ENCODE data around the gene C20orf204. TPM values are rescaled to one million over a fixed set of nuclear protein-coding genes. Genes with fewer than 3 reads are reported as not detected.

The C20orf204 gene
- 0.18 and 0.28 TPM in 2 replicates for total RNA-seq (2012; rRNA removed)
- polyA plus RNA-seq (2012; rRNA removed), result 0.09 and 0.11 TPM in 2 replicates
- 0.04 and 0.11 TPM in 2 replicates for polyA plus RNA-seq (2012; cell fraction: cytosol; rRNA removed)
- 1.0 and 2.4 TPM in 2 replicates for polyA plus RNA-seq (2012; cell fraction: nucleus; rRNA removed; ENCODE audit: low replicate concordance)
- Bru-seq, nascent RNA, result percentile 43 among the genes with signal in this experiment
- BruChase-seq, experiment 1, labeled RNA remaining after a 6-hour chase, result percentile 48 among the genes with signal in this experiment
- BruChase-seq, experiment 2, labeled RNA remaining after a 2-hour chase, result percentile 50 among the genes with signal in this experiment
- long read RNA-seq, result 0 reads

- Histone ChIP-seq H4K5ac (ENCODE audit: low read depth, low read length) (no peak within 1 kb of the TSS), H3K9me3 (ENCODE audit: control insufficient read depth, insufficient read depth, low read length) (no peaks in the 10 kb centered on the region), H3K4ac (ENCODE audit: low read depth, low read length) (no peak within 1 kb of the TSS), H2BK20ac (ENCODE audit: low read depth, low read length) (no peak within 1 kb of the TSS), H4K20me1 (ENCODE audit: insufficient read depth, low read length) (peaks cover 5% of the 10 kb centered on the region; the same call in 1 of the 2 replicates), H3K23ac (ENCODE audit: low read depth, low read length) (no peak within 1 kb of the TSS), H2BK5ac (ENCODE audit: low read depth, low read length, poor library complexity, severe bottlenecking) (no peak within 1 kb of the TSS), H3K27me3 (ENCODE audit: control insufficient read depth, insufficient read depth, low read length) (peaks cover 29% of the 10 kb centered on the region), H3K27ac (ENCODE audit: insufficient read depth, low read length) (no peak within 1 kb of the TSS), H3K36me3 (ENCODE audit: control insufficient read depth, insufficient read depth, low read length) (peaks cover 22% of the 10 kb centered on the region), H4K8ac (ENCODE audit: low read depth in 2 of 2, low read length in 2 of 2) (no peak within 1 kb of the TSS), H2BK120ac (ENCODE audit: low read depth, low read length) (no peak within 1 kb of the TSS), H3K9ac (ENCODE audit: low read depth, low read length) (no peak within 1 kb of the TSS), H3K4me2 (ENCODE audit: low read depth, low read length) (no peak within 1 kb of the TSS), H3K18ac (ENCODE audit: low read depth, low read length) (no peak within 1 kb of the TSS), H2AFZ (replicated peaks; ENCODE audit: low read length, poor library complexity) (no peak within 1 kb of the TSS), H3K4me1 (ENCODE audit: control insufficient read depth, insufficient read depth, low read length) (peaks cover 4% of the 10 kb centered on the region; the same call in 1 of the 2 replicates), H2BK15ac (ENCODE audit: low read depth, low read length) (no peak within 1 kb of the TSS), H4K91ac (ENCODE audit: insufficient read depth, low read depth, low read length) (no peak within 1 kb of the TSS), H3K56ac (ENCODE audit: extremely low read depth, insufficient read depth, low read length) (no peak within 1 kb of the TSS), H3K14ac (replicated peaks; ENCODE audit: low read depth, low read length) (no peak within 1 kb of the TSS), H3K4me3 (ENCODE audit: insufficient read depth, low read depth, low read length) (no peak within 1 kb of the TSS), H2AK9ac (replicated peaks; ENCODE audit: low read depth, low read length, poor library complexity) (peak within 1 kb of the TSS; percentile 59), H3K9me1 (ENCODE audit: insufficient read depth, low read length) (no peaks in the 10 kb centered on the region), H2AK5ac (ENCODE audit: low read depth, low read length) (no peak within 1 kb of the TSS), H3K79me1 (ENCODE audit: low read depth in 1 of 2, low read length in 2 of 2) (no peaks in the 10 kb centered on the region)
- in situ Hi-C loops (cut with MboI; ENCODE audit: low sequenced_read_pairs) (no loop called here), intact Hi-C loops (cut with micrococcal nuclease) (no loop called here), dilution Hi-C loops (cut with HindIII; ENCODE audit: low sequenced_read_pairs, unreplicated experiment) (no loop called here)
- TF ChIP-seq RAD21 (IDR thresholded peaks at IDR 0.05; ENCODE audit: low read length) (no peak), FOS (IDR thresholded peaks at IDR 0.05; ENCODE audit: low read depth, low read length) (no peak), MXI1 (IDR thresholded peaks at IDR 0.05; ENCODE audit: borderline replicate concordance, low read depth, low read length) (no peak), CEBPB (IDR thresholded peaks at IDR 0.05; ENCODE audit: low read depth, low read length) (no peak), CHD1 (IDR thresholded peaks at IDR 0.05; ENCODE audit: low read depth, low read length) (no peak), RCOR1 (IDR thresholded peaks at IDR 0.05; ENCODE audit: insufficient replicate concordance, low read length) (no peak), USF2 (IDR thresholded peaks at IDR 0.05; ENCODE audit: low read depth, low read length) (no peak), CTCF (conservative IDR thresholded peaks at IDR 0.05; ENCODE audit: low read depth, low read length) (no peak), BHLHE40 (IDR thresholded peaks at IDR 0.05; ENCODE audit: low read depth, low read length) (no peak), ELK1 (IDR thresholded peaks at IDR 0.05; ENCODE audit: borderline replicate concordance, low read depth, low read length) (no peak), NFE2L2 (IDR thresholded peaks at IDR 0.05; ENCODE audit: low read depth, low read length) (no peak), POLR2A (IDR thresholded peaks at IDR 0.05; ENCODE audit: low read depth, low read length) (no peak), MAZ (IDR thresholded peaks at IDR 0.05; ENCODE audit: borderline replicate concordance, low read depth, low read length) (no peak), SMC3 (IDR thresholded peaks at IDR 0.05; ENCODE audit: low read depth, low read length) (no peak), MAFK (IDR thresholded peaks at IDR 0.05; ENCODE audit: low read depth, low read length) (no peak)
- 83% methylated on average over 2 of the region's 10 CpGs; no CpG with 5 or more reads in 1 of the 2 experiments for WGBS, 2 experiments (ENCODE audit: extremely low coverage in 2 of 2, insufficient read length in 1 of 2)
- no TSS peak for BruUV-seq (replicated peaks)
- ATAC-seq (ENCODE audit: low read depth), result no peak
- ChIA-PET CTCF (no interaction called here), POLR2A (ENCODE audit: unreplicated experiment) (no interaction called here)
- DNase-seq, result no peak
Measured at GRCh38 chr20:64035933-64036345, at the start of gene C20orf204. C20orf204 (plus strand) TSS chr20:64036182; CDS start chr20:64036324, 142 bp downstream.

Data from IMR-90 (cell line).